GM18499 (cell line): ENCODE data around the gene SEZ6L.

ENCODE experiments used
- ATAC-seq: cut with Tn5 transposase; IDR thresholded peaks from one replicate; pipeline ENCODE4 v1.9.1; 2021; ENCODE audit warnings: moderate number of reproducible peaks; ENCODE audit not compliant: insufficient read depth, unreplicated experiment

SEZ6L gene

GRCh38 chr22:26236991-26237390 is 67.7 kb downstream of the SEZ6L start:
- ATAC-seq = no peak

DNA sequence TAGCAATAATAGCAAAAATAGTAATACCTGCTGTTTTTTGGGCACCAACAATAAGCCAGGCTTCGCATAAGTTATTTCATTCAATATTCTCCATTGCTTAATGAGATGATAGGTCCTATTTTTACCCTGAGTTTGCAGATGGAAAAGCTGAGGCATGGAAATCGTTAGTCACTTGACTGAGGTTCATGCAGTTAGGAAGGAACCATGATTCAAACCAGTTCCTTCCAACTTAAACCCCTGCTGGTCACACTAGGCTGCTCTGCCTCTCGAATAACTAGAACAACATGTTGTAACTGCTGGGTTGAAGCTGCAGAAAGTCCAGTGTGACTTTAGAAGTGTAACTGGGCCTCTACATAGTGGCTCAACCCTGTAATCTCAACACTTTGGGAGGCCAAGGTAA is 69.3 kb downstream of the SEZ6L start:
- no peak for ATAC-seq

- ATAC-seq = no peak
These were observed 70.3 kb downstream of the SEZ6L start for GRCh38 chr22:26239581-26239980.

GRCh38 chr22:26241361-26241760 is 72.1 kb downstream of the SEZ6L start:
- no peak for ATAC-seq

DNA sequence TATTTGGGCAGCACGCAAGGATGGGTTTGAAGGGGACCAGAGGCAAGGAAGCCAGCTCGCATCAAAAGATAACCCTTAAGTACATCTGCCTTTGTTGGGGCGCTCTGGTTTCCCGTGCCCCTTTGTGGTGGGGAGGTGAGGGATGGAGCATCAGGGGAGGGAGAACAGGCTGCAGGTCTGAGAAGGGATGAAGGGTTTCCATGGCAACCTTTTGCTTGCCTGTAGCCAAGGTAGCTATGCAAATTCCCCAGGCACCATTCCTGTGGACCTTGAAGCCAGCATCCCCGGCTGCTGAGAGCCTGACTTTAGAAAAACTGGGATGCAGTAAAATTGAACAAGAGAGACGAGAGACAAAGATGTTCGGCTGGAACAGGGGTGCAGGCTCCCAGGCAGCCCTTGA is 75.7 kb downstream of the SEZ6L start:
- ATAC-seq = no peak

DNA sequence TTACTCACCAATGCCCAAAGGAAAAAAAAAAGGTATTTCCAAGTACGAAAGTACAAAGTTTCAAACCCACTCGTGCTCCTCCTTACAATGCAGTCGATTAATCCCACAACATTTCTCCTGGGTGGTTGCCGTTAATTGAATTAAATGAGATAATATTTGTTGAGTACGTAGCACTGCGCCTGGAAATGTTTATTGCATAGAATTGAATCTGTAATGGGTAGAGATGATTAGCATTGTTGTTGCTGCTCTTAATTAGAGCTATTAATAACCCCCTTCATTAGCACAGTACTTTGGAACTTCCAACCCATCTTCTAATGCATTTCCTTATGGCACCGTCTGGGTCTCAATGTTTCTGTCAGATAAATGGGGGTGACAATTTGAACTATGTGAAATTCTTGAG is 77.3 kb downstream of the SEZ6L start:
- ATAC-seq = no peak

DNA sequence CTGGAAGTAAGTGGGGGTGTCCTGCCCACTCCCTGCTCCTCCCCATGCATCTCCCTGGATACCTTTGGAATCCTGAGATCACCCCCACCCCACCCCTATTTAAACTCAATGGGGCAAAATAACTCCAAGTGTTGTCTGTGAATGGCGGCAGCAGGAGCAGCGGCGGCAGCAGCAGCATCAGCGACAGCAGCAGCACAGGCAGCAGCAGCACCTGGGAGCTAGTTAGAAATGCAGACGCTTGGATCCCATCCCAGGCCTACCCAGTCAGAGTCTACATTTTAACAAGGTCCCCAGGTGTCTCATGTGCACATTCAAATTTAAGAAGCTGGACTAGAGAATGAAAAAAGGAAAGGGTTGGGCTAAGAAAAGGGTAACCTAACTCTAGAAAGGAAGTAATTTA is 82.6 kb downstream of the SEZ6L start:
- no peak for ATAC-seq

DNA sequence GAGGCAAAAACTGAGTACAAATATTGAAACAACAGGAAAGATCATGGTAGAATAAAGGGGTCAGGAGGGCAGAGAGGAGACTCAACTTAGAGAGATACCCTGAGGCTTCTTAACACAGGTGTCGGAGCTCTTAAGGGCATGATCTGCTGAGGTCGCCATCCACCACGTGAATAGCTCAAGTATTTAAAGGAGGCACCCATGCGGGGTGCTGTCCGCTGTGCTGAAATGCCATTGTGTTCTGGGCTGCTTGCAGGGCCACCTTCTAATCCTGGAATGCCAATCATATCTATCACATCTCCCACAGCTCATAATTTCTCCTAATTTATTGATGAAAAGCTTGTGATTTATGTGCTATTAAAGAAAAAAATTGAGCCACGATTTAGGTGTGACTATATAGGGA is 90.2 kb downstream of the SEZ6L start:
- no peak for ATAC-seq

DNA sequence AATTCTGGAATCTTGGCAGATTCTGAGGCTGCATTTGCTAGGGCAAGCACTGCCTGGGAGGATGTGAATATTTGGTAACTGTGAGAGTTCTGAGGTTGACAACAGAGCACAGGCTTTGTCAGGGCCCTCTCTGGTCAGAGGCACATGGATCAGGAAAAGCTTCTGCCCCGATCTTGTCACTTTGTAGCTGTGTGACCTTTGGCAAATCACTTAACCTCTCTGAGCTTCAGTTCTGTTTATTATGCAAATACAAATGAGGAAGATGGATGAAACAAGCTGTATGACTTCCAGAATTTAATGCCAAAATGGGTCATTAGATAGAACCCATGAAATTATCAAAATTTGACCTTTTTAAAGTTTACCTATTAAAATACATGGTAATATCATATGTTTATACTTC is 94.9 kb downstream of the SEZ6L start:
- no peak for ATAC-seq

- no peak for ATAC-seq
These were observed 96.0 kb downstream of the SEZ6L start for GRCh38 chr22:26265281-26265680.

DNA sequence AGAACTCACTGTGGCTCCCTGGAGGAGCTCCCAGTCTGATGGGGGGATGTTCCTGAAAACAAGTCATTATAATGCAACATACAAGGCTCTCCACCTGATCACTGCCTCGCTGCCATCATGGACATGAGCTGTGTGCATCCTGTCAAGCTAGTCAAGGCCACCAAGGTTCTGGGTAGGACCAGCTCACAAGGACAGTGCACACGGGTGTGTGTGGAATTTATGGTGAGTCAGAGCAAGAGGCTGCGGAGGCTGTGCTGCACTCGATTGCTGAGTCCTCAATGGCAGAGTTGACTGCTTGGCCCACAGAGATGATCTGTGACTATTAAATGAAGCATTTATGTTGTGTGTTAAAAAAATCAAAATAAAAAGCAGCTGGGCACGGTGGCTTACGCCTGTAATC is 96.6 kb downstream of the SEZ6L start:
- no peak for ATAC-seq

- ATAC-seq = no peak
These were observed 98.6 kb downstream of the SEZ6L start for GRCh38 chr22:26267856-26268255.

DNA sequence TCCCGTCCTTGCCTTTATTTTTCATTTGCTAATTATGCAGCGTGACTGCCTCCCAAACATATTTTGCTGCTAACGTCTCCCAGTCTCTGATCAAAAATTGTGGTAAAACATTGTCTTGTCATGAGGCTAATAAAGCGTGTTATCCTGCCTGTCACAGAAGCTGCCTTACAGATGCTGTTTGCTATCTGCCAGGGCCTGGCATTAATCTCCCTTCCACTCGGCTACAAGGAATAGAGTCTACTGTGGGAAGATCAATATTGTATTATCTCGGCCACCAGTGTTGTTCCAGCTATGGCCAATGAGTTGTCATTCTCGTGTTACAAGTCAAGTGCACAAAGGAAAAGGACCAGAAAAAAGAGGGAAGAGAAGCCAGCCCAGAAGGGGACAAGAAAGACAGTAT is 100.3 kb downstream of the SEZ6L start:
- no peak for ATAC-seq

DNA sequence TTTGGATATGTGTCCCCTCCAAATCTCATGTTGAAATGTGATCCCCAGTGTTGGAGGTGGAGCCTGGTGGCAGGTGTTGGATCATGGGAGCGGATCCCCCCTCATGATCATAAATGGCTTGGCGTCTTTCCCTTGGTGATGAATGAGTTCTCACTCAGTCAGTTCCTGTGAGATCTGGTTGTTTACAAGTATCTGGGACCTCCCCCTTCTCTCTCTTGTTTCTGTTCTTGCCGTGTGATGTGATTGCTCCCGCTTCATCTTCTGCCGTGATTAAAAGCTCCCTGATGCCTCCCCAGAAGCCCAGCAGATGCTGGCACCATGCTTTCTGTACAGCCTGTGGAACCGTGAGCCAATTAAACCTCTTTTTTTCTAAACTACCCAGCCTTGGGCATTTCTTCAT is 102.2 kb downstream of the SEZ6L start:
- no peak for ATAC-seq

DNA sequence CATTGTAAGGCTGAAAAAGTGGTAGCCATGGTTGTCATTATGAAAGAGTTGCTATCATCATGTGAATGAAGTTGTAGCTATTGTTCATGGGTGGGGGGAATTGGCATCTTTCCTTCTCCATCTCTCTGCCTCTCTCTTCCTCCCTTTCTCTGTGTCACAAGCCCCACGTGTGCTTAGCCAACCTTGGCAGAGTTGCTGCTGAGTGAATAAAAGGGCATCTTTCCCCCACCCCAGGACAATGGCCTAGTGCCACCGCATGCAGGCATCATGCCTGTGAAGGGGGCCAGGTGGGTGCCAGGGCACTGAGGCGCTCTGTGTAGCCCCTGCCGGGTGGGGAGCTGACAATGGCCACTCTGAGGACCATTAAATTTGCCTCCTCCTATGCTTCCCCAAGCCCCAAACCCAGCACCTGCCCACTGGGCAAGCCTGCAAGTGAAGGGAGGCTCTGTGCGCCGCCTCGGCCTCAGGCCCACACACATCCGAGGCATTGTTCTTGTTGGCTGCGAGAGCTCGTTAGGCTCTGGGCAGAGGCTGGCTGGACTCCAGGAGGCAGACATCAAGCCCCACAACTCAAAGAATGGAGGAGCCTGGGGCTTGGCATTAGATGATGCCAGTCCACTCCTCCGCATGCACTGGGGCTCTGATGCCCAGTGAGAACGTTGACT is 103.9 kb downstream of the SEZ6L start:
- ATAC-seq = no peak

GRCh38 chr22:26276529-26277160 is 107.4 kb downstream of the SEZ6L start:
- no peak for ATAC-seq

- ATAC-seq = no peak
These were observed 112.7 kb downstream of the SEZ6L start for GRCh38 chr22:26281941-26282340.

DNA sequence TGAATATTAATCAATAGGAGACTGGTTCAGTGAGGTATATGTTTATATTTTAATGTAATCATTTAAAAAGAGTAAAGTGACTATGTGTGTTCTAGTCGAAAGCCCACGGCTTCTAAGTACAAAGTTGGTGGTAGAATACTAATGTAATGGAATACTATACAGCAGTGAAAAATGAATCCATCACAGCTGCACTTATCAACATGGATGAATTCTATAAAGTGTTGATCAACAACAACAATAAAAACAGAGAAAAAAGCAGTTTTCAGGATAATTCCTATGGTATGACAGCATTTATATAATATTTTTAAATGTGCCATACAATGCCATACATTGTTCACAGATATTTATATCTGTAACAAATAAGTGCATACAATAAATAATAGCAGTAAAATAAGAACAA is 114.1 kb downstream of the SEZ6L start:
- ATAC-seq = no peak

GRCh38 chr22:26285632-26286031 is 116.4 kb downstream of the SEZ6L start:
- ATAC-seq = no peak

GRCh38 chr22:26286091-26286820 is 117.0 kb downstream of the SEZ6L start:
- ATAC-seq = no peak

- ATAC-seq = no peak
These were observed 118.3 kb downstream of the SEZ6L start for GRCh38 chr22:26287382-26288225.
